Hepatocyte (in vitro differentiated cells): Measurements from ENCODE around the gene NRG2.

Source experiments
- CTCF ChIP-seq: fragments of 200-600 bp; sonication (generic); IDR thresholded peaks from 2 replicates; pipeline ENCODE4 v1.5.1; 2016; ENCODE audit warnings: antibody characterized with exemption, mild to moderate bottlenecking; ENCODE audit not compliant: poor library complexity
- EZH2 ChIP-seq: fragments of 200-600 bp; sonication (generic); IDR thresholded peaks from 2 replicates; pipeline ENCODE4 v1.6.1; 2016; ENCODE audit warnings: antibody characterized with exemption, mild to moderate bottlenecking, borderline replicate concordance
- EZH2phosphoT487 ChIP-seq: fragments of 200-600 bp; sonication (generic); IDR thresholded peaks from one replicate; pipeline ENCODE4 v1.6.1; 2018; ENCODE audit warnings: antibody characterized with exemption, mild to moderate bottlenecking, low read depth, moderate library complexity; ENCODE audit not compliant: unreplicated experiment, severe bottlenecking

DNA sequence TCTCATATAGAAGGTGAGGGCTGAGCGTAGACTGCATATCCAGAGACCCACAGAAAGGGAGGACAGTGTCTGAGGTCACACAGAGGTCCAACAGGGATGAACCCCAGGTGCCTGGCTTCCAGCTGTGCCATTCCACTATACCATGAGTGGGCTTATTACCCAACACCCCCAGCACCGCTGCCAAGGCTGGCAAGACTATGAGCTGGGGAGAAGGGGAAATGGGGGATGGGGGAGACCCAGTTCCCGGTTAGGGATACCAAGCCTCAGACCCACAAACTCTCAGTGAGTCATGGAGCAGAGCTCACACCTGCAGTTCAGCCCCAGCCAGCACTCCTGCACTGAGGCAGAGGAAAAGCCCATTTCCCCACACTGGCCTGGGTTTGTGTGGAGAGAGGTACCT is 141.1 kb downstream of the NRG2 start:
- TF ChIP-seq CTCF (no peak), EZH2phosphoT487 (no peak), EZH2 (no peak)
